Glutamatergic neuron (in vitro differentiated cells): ENCODE measurements around the gene GNB3. TPM values are rescaled to one million over a fixed set of nuclear protein-coding genes. Genes with fewer than 3 reads are reported as not detected.
A peak's percentile ranks its signal among the peaks of the same experiment; 100 is the strongest.

Source experiments
- DNase-seq: peaks from one replicate; pipeline ENCODE4 v3.0.0; 2022
- H3K27ac Mint-ChIP-seq: one replicate; pipeline ENCODE4 v1.8.0; 2020; ENCODE audit warnings: mild to moderate bottlenecking, mixed read lengths, inconsistent platforms; ENCODE audit not compliant: unreplicated experiment
- H3K27me3 Mint-ChIP-seq: one replicate; pipeline ENCODE4 v1.8.0; 2020; ENCODE audit warnings: mild to moderate bottlenecking, moderate library complexity, mixed read lengths, inconsistent platforms; ENCODE audit not compliant: unreplicated experiment
- H3K36me3 Mint-ChIP-seq: one replicate; pipeline ENCODE4 v1.8.0; 2020; ENCODE audit warnings: mild to moderate bottlenecking, mixed read lengths, inconsistent platforms; ENCODE audit not compliant: unreplicated experiment
- H3K4me1 Mint-ChIP-seq: one replicate; pipeline ENCODE4 v1.8.0; 2020; ENCODE audit warnings: mild to moderate bottlenecking, low read depth, mixed read lengths, inconsistent platforms; ENCODE audit not compliant: unreplicated experiment
- H3K4me3 Mint-ChIP-seq: one replicate; pipeline ENCODE4 v1.8.0; 2020; ENCODE audit warnings: mild to moderate bottlenecking, mixed read lengths, inconsistent platforms; ENCODE audit not compliant: unreplicated experiment
- H3K9me3 Mint-ChIP-seq: one replicate; pipeline ENCODE4 v1.8.0; 2020; ENCODE audit warnings: mild to moderate bottlenecking, moderate library complexity, mixed read lengths, inconsistent platforms; ENCODE audit not compliant: unreplicated experiment
- CTCF ChIP-seq: fragments of 200-600 bp; sonication (generic); IDR thresholded peaks from one replicate; pipeline ENCODE4 v1.5.0; 2021; ENCODE audit not compliant: partially characterized antibody, unreplicated experiment
- long read RNA-seq: library from polyadenylated mRNA; unstranded; transcript quantifications from one replicate; pipeline ENCODE4 v2.0.0, GENCODE V29; 2020; ENCODE audit not compliant: unreplicated experiment
- total RNA-seq: library from RNA; stranded (reverse); fragmentation: NEBNext Ultra II Directional; extraction: Animal tissue kit (Norgen Biotek cat#: 25700); gene quantifications from one replicate; pipeline ENCODE4 v1.2.1, GENCODE V29; 2021; ENCODE audit not compliant: unreplicated experiment

GNB3 gene
- 45.7 TPM for total RNA-seq
- long read RNA-seq, partial matches to known transcripts = 2 of 7 reads
- long read RNA-seq, other reads (novel, unspliced or antisense) = 2 of 7 reads

DNA sequence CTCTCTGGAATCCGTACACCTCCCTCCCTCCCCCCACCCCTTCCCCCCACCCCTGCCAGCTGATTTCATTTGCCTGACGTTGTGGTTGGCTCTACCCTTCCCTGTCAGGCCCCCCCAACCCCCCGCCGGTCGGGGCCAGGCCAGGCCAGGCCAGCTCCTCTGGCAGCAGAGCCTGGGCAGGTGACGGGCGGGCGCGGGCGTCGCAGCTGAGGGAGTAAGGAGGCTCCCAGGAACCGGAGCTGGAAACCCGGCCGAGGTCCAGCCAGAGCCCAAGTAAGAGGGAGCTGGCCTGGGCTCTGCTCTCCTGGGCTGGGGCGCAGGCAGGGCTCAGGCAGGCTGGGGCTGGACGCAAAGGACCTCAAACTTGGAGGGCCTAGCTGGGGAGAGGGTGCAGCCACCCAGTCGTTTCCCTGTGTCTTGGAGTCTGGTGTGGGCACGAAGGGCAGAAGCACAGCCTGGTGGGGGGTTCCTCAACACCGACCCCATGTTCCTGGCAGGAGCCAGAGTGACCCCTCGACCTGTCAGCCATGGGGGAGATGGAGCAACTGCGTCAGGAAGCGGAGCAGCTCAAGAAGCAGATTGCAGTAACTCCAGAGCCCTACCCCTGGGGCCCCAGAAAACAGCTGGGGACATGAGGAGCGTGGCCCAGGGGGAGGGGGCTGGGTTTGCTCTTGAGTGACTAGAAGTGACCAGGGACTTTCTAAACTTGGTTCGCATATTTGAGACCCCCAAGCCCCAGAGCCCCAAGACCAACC is at the start of gene GNB3:
TSS of gene GNB3 (plus strand) at position 165 of the 755 bp plus-strand sequence. CDS start at position 528, 363 bp downstream.
- Mint-ChIP-seq H3K9me3 (peaks cover 7% of the 10 kb centered on the region), H3K27ac (peak within 1 kb of the TSS; percentile 96), H3K4me3 (peak within 1 kb of the TSS; percentile 79), H3K27me3 (peaks cover 16% of the 10 kb centered on the region), H3K4me1 (peaks cover 23% of the 10 kb centered on the region), H3K36me3 (peaks cover 10% of the 10 kb centered on the region)
- no peak for TF ChIP-seq CTCF
- DNase-seq = peak; percentile 43

GRCh38 chr12:6791931-6792520 is 48.7 kb upstream of the GNB3 start:
- no peak overlapping the region for H3K27ac Mint-ChIP-seq
- H3K9me3 Mint-ChIP-seq = peaks cover 2% of the 10 kb centered on the region
- H3K36me3 Mint-ChIP-seq = peaks cover 5% of the 10 kb centered on the region
- peak overlapping the region; percentile 16 for H3K4me3 Mint-ChIP-seq
- peaks cover 5% of the 10 kb centered on the region for H3K27me3 Mint-ChIP-seq
- no peak for TF ChIP-seq CTCF
- no peak for DNase-seq
- H3K4me1 Mint-ChIP-seq = peaks cover 18% of the 10 kb centered on the region

- peak overlapping the region; percentile 69 for H3K27ac Mint-ChIP-seq
- H3K9me3 Mint-ChIP-seq = peaks cover 2% of the 10 kb centered on the region
- TF ChIP-seq CTCF = no peak
- DNase-seq = no peak
- peaks cover 18% of the 10 kb centered on the region for H3K4me1 Mint-ChIP-seq
- H3K36me3 Mint-ChIP-seq = peaks cover 5% of the 10 kb centered on the region
- H3K4me3 Mint-ChIP-seq = peak overlapping the region; percentile 16
- peaks cover 8% of the 10 kb centered on the region for H3K27me3 Mint-ChIP-seq
Measured at GRCh38 chr12:6792522-6793201, 48.1 kb upstream of the GNB3 start.

- Mint-ChIP-seq H3K9me3 (peaks cover 2% of the 10 kb centered on the region), H3K4me1 (peaks cover 16% of the 10 kb centered on the region), H3K27ac (no peak overlapping the region), H3K36me3 (peaks cover 5% of the 10 kb centered on the region), H3K4me3 (no peak overlapping the region), H3K27me3 (peaks cover 8% of the 10 kb centered on the region)
- no peak for DNase-seq
- no peak for TF ChIP-seq CTCF
Measured at GRCh38 chr12:6795088-6795487, 45.6 kb upstream of the GNB3 start.

GRCh38 chr12:6796576-6796975 is 44.1 kb upstream of the GNB3 start:
- Mint-ChIP-seq H3K4me3 (no peak overlapping the region), H3K9me3 (peaks cover 2% of the 10 kb centered on the region), H3K4me1 (peaks cover 16% of the 10 kb centered on the region), H3K27ac (no peak overlapping the region), H3K27me3 (peaks cover 8% of the 10 kb centered on the region), H3K36me3 (peaks cover 5% of the 10 kb centered on the region)
- DNase-seq = no peak
- no peak for TF ChIP-seq CTCF
